Fibroblast of skin of abdomen (primary cell): ENCODE measurements around the gene PRKG1.
"Not testable (repeated sequence)": the region's sequence is repeated elsewhere in the genome, so short reads cannot be mapped to it uniquely, and the experiment has no call there.

Experiments
- DNase-seq: peaks from one replicate; pipeline ENCODE4 v3.0.0-alpha.2; 2013

Gene PRKG1

DNA sequence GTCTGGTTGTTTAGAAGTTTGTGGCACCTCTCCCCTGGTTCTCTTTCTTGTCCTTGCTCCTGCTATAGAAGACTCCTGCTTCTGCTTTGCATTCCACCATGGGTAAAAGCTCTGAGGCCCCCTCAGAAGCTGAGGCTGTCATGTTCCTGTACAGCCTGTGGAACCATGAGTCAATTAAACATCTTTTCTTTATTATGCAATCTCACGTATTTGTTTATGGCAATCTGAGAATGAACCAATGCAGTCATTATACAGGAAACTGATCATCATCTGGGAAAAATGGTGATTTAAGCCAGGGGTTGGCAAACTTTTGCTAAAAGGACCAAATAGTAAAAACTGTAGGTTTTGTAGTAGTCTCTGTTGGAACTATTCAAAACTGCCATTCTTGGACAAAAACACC, 449.8 kb downstream of the PRKG1 start:
- DNase-seq: peak; percentile 45

DNA sequence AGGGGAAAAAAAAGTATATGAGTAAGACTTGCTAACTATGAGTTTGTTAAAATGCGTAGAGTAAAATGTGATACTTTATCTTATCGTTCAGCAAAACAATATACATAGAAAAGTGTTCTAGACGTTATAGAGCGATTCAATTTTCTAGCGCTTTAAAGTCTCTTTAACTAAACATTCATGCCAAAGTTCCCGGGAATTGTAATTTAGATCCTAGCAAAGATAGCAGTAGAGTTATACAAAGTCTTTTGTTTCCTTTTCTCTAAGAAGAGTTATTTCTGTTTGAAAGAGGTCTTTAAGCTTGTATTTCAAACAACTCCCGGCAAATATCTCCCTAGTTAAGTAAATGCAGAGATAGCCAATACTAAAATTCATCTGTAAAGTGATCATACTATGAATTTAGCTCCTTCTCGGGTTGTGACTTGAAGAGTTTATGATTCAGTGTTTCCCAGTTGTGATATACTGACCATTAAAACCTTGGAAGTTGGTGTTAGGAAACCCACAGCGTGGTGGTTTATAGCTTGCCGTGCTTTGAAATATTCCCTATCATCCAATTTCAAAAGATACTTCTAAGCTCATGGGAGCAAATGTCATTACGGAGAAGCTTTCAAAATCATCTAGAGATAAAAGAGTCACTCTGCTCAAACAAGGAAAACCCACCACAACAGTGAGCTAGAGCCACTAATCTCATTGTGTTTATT, 453.4 kb downstream of the PRKG1 start:
- no peak for DNase-seq

DNA sequence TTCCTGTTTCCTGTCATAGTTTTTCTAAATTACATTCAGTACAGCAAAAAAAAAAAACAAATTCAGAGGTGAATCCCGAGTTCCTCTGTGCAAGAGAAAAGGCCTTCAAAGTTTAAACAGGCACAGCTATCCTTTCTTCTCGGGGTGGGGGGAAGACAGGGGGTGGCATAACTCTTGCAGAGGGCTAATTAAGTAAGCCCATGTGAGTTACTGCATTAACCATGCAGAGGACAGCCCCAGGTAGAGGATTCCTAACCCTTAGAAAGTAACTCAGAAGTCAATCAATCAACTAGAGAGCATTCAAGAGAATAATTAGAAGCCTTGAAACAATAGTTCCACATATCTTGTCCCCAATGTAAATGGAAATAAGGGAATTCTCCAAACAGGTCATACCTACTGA, 454.2 kb downstream of the PRKG1 start:
- DNase-seq: no peak

DNA sequence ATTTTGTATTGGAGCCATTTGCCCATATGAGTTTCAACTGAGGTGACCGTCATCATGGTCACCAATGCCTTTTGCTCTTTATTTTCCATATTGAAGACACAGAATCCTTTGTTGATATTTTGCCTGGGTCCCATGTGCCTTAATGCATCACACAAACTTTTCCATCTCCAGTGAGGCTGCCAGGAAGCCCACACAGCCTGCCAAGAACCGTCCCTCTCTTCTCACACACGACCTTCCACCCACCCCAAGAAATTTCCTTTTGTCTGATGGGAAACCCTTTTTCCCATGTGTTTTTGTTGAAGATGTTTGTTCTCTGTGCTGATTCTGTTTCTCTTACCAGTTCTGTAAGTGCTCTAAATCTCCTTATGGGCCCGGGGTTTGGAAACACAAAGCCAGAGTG, 456.3 kb downstream of the PRKG1 start:
- DNase-seq: no peak

DNA sequence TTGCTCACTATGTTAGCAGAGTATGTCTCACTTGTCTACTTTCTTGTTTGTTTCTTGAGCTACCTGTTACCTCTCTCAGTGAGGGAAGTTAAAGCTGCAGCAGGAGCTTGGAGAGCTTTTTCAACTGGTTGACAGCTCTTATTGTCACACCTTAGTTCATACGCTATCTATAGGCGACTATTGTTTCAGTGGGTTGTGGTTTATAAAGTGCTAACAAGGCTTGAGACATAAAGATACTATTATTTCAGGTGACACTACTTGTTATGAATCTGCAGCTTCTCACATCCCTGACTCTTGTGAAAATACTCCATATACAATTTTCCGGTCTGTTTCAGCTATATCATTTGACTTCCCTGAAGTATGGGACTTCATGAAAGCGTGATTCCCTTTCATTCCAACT, 457.8 kb downstream of the PRKG1 start:
- no peak for DNase-seq

DNA sequence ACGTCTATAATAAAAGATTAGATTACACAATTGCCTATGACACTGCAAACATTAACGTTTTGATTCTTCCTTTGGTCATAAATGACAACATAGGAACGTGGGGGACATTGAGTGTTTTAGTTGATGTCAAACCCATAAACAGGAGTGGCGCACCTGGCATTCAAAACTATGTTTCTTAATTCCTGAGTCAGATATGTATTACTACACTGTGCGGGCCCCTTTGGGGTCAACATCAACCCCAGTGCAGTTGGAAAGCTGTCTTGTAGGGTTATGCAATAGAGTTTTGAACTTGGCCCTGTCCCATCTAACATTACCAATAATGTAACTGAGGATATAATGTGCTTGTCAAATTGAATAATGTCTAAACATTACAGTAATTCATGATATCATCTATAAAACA, 468.6 kb downstream of the PRKG1 start:
- DNase-seq: no peak

DNA sequence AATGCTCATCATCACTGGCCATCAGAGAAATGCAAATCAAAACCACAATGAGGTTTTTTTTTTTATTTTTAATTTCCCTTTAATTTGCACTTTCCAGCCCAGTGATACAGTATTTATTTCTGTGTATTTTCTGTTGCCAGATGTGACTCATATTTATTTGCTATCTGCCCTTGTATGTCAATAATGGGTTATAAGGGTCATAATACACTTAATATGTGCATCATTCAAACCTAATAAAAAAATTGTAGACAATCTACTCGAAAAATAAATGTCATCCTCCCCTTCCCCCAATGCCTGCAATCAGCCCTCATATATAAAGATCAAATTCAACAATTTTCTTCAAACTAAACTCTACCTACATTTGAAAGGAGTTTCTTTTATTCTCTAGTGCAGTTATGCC, 470.6 kb downstream of the PRKG1 start:
- DNase-seq: no peak

DNA sequence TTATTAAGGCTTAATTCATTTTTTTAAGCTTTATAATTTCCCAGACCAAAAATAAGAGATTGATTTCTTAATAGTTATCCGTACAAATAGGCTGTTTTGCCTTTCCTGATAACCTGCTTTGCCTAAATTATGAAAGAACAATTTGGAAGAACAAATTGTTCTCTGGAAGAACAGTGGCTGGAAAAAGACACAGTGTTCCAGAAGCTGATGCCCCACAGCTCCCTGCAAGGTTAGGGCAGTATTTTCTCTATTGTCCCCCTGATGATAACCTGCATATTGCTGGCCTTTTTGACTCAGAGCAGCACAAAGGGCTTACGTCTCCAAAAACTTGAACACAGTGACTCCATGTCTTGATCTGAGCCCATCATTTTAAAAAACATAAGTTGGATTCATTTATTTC, 473.7 kb downstream of the PRKG1 start:
- no peak for DNase-seq

DNA sequence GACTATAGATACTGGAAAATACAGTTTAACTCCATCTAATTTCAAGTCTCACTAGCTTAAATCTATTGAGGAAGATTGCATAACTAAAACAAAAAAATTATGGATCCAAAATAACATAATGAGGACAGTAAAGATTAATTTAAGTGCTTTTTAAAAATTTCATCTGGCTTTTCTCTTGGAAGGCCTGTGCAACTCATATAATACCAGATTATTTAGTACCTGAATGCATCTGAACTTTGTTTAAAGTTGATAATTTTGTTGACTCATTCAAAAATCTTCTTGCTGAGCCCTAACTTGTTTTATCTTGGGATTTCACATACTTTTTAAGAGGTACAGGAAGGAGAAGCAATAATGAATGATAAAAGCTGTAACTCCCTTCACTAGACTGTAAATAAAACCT, 478.6 kb downstream of the PRKG1 start:
- no peak for DNase-seq

DNA sequence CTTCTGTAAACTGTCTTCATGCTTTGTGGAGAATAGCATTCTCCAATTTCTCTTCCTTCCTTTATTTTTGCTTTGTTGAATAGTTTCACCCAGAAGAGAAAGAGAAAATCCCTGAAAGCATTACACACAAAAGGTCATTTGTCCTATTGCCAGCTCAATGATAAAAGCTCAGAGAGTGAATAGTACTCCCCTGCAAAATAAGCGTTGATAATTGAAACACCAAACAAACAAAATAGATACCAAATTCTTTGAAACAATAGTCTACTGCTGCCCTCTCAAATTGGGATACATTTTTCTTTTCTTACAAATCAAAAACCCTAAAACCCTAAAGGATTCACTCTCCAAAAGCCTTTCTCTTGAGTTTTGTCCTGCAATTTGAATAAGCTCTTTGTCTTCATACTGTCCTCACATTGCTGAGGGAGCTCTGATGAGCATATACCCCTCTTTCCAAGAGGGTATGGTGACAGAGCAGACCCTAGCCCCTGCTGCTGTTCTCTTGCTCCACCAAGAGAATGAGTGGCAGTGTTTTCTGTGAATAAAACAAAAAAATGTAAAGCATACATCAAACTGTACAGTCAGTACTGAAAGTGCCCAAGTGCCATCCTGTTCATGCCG, 490.7 kb downstream of the PRKG1 start:
- DNase-seq: no peak

DNA sequence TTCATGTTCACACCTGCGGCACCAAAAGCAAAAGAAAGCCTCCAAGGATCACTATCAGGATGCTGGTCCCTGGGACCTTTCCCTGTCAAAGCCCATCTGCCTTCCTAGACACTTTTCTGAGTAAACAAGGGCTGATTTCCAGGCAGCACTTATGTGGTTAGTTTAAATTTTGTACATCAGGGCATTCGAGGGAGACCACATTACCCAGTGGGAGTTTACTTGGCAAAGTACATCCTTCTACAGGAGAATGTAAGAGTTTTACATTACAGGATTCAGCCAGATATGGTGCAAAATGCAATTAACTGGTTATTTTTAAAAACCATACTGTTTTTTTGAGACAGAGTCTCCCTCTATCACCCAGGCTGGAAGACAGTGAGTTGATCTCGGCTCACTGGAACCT, 493.0 kb downstream of the PRKG1 start:
- no peak for DNase-seq

DNA sequence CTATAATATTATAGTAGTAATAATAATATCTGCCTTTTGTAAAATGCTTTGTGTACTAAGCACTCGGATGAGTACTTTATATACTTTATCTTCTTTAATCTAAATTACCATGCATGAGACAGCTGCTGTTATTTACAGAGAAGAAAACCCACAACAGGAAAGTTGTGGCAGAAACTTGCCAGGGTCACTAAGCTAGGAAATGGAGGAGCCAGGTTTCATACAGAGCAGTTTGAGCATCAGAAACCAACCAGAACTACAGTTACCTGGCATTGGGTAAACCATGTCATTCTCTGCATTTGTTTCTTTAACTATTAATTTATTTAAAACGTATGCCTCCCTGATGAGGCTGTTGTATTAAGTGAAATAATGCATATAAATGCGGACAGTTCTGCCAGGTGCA, 495.2 kb downstream of the PRKG1 start:
- no peak for DNase-seq

DNA sequence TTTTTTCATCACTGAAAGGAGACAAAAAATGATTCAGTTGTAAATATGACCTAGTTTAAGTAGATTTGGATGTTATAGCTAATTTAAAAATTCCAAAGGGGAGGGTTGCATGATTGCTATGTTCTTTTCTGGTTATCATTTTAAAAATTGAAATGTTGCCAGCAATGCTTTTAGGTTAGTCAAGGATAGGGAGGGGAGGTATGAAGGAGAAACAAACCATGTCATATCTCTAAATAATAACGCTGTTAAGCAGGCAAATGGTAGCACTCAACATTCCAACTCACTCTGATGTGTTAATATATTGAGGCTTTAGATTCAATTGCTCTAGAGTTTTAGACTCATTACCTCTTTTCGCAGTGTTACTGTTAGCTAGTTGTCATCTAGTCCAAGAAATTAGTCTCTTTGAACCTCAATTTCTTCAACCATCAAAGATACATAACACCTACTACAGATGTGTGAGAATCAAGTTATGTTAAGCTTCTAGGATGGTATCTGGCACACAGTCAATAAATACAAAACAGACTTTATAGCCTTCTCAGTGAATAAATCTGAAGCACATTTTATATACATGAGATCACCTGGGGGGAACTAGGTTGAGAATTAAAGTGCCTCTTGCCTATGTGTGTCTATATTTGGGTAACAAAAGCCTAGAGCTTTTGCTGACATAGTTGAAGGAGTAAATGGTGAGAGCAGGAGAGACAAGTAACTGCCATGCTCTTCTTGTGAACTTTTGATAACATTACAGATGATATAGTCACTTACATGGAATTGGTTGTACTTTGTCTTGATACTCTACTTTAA, 500.2 kb downstream of the PRKG1 start:
- DNase-seq: peak; percentile 35

DNA sequence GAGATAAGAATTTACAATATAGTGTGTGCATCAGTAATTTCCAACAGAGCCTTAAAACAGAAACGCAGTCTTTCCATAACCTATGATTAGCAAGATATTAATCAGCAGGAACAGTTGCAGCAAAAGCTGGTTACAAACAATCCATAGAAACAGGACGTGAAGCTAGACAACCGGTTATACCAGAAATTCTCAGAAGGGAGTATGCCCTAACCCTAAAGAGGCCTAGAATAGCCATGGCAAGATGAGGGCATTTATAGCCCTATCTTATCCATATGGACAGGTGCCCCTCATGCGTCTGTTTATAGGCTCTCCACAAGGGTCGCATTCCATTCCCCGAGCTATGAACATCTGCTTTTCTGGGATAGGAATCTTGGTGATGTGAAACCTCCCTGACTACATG, 506.9 kb downstream of the PRKG1 start:
- not testable (repeated sequence) for DNase-seq

DNA sequence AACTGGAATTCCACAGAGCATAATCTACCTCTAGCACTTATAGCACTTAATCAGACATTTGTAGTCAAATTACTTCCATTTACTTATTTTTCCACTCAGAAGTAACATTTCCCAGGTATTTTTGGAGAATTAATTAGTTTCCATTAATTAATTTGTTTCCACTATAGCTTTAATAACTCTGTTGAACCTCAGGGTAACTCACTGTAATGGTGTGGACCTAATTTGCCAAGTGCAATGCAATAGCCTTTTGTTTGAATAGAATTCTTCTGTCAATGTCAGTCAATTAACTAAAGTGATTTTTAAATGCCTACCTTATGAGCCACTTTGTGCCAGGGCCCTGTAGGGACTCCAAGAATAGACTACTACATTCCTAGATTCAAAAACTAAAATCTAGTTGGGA, 509.7 kb downstream of the PRKG1 start:
- no peak for DNase-seq

DNA sequence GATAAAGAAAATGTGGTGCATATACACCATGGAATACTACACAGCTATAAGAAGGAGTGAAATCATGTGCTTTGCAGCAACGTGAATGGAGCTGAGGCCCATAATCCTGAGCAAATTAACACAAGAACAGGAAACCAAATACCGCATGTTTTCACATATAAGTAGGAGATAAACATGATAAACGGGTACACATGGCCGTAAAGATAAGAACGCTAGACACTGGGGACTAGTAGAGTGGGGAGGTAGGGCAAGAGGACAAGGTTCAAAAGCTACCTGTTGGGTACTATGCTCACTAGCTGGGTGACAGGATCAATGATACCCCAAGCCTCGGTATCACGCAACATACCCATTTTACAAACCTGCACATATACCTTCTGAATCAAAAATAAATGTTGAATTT, 511.5 kb downstream of the PRKG1 start:
- no peak for DNase-seq

DNA sequence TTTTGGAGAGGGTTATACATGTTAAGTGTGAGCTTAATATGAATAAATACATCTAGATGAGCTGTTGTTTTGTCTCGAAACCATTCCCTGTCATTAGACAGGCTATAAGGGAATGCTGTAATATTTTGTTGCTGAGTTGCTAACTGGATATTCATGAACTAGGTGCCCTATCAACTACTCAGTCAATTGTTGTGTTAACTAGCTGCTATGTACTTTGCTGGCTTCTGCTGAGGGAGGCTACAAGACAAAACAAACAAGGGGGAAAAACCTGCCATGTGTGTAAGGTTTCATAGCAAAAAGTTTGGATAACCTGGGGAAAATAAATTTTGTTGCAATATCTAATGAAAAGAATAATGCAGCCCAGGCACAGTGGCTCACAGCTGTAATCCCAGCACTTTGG, 514.7 kb downstream of the PRKG1 start:
- DNase-seq: no peak

DNA sequence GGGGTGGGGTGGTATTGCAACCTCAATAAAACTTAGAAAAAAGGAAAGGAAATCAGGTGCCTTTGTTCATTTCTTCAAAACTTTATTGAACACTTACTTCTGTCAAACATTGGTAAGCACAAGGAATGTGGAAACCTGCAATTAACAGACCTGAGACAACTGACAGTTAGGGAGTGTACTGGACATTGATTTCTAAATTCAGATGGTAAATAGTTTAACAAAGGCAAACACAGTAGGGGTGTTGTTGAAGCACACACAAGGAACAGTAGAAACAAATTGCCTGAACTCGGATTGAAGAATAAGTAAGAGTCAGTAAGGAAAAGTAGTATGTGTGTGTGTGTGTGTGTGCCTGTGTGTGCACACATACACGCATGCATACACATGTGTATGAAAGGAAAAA, 516.5 kb downstream of the PRKG1 start:
- no peak for DNase-seq

DNA sequence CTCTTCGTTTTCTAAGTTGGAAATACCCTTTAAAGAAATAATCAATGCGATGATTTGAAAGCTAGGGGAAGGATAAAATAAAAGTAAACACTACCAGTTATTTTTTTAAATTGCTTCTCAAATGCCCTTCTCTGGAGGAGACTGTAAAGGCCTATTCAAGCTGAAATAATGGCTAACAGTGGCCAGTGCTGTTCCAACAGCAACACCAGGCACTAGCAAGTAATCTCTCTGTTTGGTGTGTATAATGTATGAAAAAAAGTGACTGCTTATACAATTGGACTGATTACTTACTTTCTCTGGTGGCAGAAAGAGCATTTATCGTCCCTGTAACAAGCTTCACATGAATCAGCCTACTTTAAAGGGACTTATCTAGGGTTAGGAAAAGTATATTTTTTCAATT, 522.4 kb downstream of the PRKG1 start:
- DNase-seq: no peak

DNA sequence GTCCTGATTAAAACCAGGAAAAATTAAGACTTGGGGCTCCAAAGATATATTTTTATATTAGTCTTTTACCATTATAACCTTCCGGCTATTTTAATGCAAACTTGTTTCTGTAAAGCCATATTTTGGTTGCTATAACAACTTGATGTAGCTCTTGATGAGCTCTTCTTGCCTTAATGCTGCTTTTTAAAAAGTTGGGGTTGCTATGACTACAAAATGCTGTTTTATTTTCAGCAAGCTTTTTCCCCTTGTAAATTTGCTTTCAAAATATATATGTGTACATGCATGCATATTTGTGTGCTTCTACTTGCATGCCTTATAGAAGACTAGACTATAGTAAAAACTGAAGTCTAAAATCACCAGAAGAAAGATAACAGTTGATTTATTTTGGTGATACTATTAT, 525.4 kb downstream of the PRKG1 start:
- DNase-seq: no peak

DNA sequence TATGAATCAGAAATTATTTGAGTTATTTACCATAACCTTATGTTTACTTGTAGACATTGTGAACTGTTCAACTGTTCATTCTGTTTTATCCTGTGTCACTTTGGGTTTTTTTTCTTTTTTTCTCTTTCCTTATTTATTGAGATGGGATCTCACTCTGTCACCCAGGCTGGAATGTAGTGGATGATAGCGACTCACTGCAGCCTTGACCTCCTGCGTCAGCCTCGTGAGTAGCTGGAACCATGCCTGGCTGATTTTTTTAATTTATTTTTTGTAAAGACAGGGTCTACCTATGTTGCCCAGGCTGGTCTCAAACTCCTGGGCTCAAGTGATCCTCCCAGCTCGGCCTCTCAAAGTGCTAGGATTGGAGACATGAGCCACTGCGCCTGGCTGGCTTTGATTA, 528.0 kb downstream of the PRKG1 start:
- peak; percentile 26 for DNase-seq

DNA sequence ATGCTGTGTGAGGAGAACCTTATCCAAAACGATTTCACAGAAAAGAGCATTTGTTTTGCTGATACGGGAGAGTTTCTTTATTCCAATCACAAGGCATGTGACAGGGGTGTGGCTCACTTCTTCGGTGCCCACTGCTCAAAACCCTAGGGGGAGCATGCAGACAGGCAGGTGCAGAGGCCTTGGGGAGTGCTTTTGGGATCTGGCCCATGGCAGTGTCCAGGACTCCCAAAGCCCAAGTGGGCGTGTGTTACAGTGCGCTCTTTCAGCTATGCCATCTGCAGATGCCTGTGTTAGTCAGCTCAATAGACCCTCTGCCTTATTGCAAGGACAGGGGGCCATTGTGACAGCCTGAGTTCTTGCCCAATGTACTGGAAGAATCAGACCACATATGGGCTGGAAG, 530.3 kb downstream of the PRKG1 start:
- no peak for DNase-seq

DNA sequence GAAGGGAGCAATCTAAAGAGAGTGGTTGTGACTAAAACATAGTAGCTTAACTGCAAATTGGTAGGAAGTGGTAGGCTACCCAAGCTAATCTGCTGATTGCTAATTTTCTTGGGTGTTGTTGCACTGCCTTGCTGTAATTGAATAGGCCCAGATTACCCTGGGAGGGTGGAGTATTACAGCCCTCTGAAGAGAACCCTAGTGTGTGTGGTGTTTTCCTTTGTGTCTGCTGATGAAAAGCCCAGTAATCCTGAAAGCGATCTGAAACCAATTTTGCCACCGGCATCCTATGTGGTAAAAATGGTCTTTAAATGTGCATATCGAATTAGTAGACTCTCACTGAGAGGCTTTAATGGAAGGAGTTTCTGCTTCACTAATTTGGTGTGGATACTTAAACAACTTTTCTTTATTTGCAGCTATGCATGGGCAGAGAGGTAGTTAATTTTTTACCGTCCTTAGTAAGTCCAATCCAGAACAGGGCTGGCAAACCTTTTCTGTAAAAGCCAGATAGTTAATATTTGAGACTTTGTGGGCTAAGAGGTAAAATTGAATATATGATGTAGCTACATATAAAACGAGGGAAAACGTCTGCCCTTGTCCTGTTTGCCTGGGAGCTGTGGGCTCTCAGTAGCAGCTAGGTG, 532.7 kb downstream of the PRKG1 start:
- DNase-seq: no peak

DNA sequence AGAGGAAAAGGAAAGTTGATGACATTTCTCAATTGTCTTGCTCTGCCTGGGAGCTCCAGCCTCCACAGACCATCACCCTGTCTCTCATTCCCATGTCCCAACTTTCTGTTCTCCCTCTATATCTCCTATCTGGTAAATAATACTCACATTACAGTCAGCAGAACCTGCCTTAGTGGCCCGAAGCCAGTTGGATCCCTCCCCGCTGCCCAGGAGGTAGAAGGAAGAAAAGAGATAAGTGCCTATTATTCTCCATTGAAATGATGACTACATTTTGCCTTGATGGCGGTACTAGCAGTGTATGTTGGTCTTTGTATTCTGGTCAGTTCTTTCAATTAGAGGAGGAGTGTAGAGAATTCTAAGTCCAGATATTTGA, 533.2 kb downstream of the PRKG1 start:
- no peak for DNase-seq
